Hindlimb muscle (tissue), 1 donor: Measurements from ENCODE around the gene OPA3. TPM values are rescaled to one million over a fixed set of nuclear protein-coding genes. Genes with fewer than 3 reads are reported as not detected.
A peak's percentile ranks its signal among the peaks of the same experiment; 100 is the strongest.

ENCODE experiments used
- DNase-seq: peaks from one replicate; pipeline ENCODE4 v3.0.0-alpha.2; 2013
- polyA plus RNA-seq: library from polyadenylated mRNA; unstranded; fragments of 120-200 nt; gene quantifications from one replicate; pipeline ENCODE4 v1.2.1, GENCODE V29; 2013; ENCODE audit not compliant: insufficient read length

OPA3 gene
- polyA plus RNA-seq, 1 donor, result 7.0 TPM

DNA sequence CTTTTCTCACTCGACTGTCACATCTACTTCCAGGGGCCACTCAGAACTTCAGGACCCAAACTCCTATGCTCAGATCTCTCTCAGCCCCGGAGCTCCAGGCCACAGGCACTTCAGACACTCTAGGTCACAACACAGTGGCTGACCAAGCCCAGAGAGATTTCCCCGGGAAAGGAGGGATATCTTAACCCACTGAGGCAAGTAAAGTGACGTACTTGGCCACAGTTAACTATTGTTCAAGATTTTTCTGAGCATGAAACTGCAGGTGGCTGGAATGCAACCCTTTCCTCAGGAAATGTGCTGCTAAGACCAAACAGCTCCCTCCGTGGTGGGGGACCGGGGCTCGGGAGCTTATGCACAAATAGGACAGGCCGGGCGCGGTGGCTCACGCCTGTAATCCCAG lies 23.9 kb downstream of the OPA3 start:
- DNase-seq, result no peak

DNA sequence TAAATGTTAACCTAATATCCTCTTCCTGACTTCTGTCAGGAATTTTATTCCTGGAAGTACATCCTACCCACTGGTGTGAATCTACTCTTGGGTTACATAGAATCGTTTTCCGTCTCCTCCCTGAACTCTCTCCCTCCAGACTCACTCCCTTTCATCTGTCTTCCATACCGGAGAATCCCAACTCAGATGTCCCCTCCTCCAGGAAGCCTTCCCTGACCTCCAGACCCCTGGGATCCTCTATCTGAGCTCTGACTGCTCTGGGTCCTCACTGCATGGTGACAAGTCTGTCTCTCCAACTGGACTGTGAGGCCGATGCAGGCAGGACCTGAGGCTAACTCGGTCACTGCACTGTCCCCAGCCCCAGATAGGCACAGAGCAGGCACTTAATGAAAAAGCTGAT lies 24.6 kb downstream of the OPA3 start:
- no peak for DNase-seq

DNA sequence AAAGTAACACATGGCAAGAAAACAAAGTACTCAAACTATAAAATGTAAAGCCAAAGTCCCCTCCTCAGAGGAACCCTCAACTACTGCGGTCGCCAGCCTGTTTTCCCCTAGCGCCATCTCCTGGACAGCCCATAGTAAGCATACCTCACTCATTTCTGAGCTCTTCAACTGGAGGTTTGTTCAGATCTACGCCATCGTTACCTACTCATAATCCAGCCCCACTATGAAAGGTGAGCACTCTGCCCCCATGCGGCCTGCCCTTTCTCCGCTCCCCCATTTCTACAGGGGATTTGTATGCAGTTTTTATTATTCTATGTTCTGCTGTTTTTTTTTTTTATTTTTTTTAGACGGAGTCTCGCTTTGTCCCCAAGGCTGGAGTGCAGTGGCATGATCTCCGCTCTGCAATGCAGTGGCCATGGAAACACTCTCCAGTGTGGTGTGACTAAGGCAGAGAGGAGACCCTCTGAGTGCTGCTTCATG lies 26.2 kb downstream of the OPA3 start:
- DNase-seq, result no peak

DNA sequence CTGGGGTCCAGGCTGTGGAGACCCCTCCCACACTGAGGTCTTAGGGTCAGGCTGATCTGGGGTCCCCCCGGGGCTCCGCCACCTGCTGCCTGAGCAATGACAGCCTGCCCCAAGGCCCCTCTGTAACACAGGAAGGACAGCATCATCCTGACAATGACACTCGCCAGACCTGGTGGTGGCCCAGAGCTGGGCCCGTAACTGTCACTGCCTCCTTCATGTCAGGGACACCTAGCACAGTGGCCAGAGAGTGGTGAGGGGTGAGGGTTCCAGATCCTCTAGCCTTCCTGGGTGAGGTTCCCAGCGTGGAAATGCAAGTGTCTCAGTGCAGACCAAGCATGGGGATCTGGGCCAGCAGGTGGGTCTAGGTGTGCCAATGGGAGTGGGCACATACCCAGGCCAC lies 27.8 kb downstream of the OPA3 start:
- no peak for DNase-seq

DNA sequence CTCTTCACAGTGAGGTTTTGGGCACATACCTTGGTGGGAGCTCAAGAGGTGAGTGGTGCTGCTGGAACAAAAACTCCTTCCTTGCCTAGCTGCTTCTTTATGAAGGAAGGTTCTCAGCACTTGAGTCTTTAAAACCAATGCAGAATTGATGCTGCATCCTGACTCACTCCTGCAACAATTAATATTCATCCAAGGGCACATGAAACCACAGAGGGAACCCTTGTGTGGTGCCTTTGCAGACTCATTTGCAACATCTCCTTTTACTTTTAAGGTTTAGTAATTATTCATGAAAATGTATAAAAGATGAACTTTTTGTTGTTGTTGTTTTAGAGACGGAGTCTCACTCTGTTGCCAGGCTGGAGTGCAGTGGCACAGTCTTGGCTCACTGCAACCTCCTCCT lies 30.1 kb downstream of the OPA3 start:
- DNase-seq, result no peak

DNA sequence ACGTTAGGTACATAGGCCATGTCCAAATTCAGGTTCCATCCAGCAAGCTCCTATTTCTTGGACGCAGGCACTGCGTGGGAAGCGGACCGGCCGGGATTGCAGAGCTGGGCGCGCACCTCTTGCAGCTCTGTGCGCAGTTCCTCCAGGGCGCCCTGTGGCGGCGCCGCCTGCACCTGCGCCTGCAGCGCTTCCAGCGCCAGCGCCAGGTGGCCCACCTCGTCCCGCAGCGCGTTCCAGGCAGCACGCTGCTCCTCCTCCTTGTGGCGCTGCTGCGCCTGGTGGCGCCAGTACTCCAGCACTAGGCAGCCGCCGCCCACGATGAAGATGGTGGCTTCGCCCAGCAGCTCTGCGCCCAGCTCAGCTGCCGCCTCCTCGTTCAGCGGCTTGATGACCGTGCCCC lies 31.1 kb downstream of the OPA3 start:
- no peak for DNase-seq

DNA sequence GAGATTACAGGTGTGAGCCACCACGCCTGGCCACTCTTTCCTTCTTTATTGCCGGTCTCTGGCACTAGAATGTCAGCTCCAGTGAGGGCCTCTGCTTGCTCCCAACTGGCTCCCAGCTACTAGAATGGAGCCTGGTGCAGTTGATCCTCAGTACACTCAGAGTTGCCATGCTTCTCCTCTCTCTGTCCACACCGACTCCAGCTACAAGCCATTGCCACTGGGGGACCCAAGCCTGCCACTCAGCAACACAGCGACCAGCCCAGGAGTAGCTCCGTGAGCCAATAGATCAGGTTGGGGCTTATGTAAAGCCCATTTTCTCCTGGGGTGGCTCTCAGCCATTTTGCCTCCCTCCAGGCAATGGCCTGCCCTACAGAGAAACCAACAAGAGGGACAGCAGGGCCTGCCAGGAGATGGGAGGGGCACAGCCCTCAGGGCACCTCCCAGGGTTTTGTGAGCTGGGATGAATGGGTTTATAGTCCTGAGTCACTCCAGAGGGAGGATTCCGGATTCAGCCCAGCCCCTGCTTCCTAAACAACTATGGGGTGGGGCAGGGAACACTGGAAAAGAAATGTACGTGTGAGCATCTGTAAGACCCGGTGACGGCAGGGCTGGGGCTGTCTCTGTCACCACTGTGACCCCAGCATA lies 36.5 kb downstream of the OPA3 start:
- no peak for DNase-seq

DNA sequence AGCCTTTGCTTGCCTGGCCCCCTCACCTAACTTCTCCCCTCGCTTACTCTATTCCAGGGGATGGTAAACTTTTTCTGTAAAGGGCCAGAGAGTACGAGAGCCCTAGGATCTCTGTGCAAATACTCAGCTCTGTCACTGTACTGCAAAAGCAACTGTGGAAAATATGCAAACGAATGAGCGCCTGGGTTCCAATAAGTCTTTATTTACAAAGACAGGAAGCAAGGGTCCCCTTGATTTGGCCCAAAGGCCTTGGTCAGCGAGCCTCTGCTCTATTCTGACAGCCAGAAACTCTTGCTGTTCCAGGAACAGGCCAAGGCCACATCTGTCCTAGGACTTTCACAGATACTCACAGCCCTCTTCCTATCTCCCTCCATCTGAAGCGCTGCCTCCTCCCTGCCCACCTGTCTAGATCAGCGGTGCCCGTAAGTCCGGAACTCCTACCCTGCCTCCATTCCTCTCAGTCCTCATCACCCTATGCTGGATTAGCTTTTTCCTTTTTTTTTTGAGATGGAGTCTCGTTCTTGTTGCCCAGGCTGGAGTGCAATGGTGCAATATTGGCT lies 37.3 kb downstream of the OPA3 start:
- DNase-seq, result no peak

DNA sequence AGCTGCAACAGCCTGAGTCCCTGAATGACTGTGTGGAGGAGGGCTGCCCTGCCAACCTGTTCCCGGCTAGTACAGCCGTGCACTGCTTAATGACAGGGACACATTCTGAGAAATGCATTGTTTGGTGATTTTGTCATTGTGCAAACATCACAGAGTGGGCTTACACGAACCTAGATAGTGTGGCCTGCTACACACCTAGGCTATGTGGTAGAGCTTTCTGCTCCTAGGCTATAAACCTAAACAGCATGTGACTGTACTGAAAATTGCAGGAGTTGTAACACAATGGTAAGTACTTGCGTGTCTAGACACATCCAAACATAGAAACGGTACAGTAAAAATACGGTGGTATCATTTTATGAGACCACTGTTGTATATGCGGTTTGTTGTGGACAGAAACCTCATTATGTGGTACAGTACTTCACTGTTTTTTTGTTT lies 42.4 kb downstream of the OPA3 start:
- no peak for DNase-seq

DNA sequence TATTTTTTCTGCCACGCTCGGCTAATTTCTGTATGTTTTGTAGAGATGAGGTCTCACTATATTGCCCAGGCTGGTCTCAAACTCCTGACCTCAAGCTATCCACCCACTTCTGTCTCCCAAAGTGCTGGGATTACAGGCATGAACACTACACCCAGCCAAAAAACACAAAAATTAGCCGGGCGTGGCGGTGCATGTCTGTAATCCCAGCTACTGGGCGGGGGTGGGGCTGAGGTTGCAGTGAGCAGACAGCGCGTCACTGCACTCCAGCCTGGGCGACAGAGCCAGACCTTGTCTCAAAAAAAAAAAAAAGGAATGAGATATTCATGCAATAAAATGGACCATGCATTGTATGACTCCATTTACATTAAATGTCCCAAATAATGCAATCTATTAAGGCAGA lies 45.1 kb downstream of the OPA3 start:
- no peak for DNase-seq

DNA sequence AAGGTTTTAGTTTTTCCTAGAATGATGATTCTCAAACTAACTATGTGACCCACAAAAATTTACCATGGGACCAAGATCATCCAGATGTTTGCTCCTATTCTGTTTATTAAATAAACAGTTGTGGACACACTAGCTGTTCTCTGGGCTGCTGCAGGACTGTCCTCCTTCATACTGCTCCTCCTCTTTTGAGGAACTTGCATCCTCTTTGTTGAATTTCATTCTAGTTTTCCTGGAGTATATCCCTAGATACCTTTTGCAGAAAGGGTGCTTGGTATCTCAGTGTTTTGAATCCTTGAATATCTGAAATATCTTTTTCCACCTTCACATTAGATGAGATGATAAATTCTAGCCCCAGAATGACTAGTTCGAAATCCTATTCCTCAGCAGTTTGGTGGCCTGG lies 53.3 kb downstream of the OPA3 start:
- DNase-seq, result no peak

DNA sequence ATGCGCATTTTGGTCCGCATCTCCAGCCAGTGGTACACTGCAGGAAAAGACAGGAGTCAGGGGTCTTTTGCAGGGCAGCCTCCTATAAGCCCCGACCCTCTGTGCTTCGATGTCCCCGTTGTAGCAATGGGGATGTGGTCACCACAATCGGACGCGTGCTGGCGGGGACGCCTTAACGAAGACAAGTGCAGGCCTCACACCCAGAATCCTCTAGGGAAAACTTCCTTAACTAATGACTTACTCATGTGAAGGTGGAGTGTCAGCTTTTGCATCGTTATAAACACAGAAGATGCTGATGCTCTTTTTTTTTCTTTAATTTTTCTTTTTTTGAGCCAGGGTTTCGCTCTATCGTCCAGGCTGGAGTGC lies 55.2 kb downstream of the OPA3 start:
- no peak for DNase-seq

DNA sequence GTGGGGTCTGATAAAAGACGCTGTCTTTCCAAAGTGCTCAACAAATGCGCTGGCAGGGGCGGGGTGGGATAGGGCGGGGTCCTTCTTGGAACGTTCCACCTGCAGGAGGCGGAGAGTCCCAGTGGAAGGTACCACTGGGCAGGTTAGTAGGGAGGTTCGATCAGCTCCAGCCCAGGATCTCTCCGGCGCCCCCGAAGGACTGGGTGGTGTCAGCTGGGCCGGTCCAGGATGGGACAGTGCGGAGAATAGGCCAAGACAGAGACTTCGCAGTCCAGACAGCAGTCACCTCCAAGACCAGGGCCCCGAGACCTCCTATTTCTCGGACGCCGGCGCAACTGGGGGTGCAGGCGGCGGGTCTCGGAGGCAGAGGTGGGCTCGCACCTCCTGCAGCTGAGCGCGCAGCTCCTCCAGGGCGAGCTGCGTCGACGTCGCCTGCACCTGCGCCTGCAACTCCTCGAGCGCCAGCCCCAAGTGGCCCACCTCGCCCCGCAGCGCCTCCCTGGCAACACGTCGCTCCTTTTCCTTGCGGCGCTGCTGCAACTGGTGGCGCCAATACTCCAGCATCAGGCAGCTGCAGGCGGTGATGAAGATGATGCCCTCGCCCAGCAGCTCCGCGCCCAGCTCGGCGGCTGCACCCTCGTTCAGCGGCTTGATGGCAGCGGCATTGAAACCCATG lies 55.7 kb downstream of the OPA3 start:
- DNase-seq, result no peak

DNA sequence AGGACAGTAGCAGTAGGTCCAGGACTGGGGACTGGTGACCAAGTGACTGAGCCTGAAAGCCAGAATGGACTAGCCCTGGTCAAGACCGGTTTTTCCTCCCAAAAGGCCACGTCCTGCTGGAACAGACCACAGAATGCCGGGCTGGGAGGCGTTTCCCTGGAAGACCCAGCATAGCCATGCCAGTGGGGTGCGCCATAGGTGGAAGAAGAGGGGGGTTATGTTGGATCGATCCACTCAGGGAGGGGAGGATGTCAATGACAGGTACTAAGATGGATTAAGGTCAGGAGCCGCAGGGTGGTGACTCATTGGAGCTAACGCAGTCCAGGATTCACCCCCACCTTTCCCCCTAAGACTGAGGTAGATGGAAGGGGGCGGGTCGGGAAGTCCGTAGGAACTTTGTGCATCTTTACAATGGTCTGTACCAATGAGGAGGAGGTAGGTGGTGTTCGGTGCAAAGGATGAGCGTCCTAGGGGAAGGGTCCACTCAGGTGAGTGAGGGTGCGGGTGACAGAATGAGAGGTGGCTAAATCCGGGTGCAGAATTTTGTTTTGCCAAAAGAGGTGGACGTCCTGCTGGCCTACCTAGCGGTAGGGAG lies 56.4 kb downstream of the OPA3 start:
- DNase-seq, result no peak

DNA sequence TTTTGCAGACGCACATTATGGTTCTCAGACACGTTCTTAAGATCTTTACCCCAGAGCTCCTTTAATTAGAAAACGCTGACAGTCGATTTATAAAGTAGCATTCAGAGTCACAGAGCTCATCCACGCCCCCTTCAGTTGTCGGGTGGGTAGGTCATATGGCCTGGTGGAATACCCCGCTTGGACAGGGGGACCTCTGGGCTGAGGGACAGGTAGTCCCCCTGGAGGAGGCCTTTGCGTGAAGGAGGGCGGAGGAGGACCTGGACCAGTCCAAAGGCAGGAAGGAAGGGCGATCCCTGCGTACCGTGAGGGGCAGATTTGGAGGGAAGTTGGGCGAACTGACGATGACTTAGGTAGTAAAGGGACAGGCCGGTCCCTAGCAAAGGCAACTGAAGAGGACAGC lies 56.9 kb downstream of the OPA3 start:
- no peak for DNase-seq

DNA sequence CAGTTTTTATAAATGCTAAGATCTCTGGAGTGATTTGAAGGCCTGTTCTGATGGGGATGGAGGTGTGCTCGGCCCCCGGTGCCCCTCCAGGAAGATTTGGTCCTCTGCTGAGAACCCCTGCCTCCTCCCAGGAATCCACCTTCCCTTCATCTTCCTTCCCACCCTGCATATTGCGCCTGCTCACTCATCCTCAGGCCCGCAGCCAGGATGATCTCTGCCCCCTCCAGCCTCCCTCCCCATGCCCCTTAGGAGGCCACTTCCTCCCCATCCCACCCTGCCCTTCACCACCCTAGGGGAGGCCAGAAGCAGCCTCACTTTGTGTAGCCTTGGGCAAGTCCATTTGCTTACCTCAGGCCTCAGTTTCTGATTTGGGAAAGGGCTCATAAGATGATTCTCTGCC lies 57.6 kb downstream of the OPA3 start:
- DNase-seq, result no peak

DNA sequence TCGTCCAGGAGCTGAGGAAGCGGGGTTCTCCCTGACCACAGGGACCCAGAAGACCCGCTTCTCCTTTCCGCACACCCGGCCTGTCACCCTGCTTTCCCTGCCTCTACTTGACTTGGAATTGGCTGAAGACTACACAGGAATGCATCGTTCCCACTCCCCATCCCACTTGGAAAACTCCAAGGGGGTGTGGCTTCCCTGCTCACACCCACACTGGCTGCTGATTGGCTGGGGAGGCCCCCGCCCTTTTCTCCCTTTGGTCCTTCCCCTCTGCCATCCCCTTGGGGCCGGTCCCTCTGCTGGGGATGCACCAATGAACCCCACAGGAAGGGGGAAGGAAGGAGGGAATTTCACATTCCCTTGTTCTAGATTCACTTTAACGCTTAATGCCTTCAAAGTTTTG lies 58.5 kb downstream of the OPA3 start:
- peak; percentile 32 for DNase-seq

DNA sequence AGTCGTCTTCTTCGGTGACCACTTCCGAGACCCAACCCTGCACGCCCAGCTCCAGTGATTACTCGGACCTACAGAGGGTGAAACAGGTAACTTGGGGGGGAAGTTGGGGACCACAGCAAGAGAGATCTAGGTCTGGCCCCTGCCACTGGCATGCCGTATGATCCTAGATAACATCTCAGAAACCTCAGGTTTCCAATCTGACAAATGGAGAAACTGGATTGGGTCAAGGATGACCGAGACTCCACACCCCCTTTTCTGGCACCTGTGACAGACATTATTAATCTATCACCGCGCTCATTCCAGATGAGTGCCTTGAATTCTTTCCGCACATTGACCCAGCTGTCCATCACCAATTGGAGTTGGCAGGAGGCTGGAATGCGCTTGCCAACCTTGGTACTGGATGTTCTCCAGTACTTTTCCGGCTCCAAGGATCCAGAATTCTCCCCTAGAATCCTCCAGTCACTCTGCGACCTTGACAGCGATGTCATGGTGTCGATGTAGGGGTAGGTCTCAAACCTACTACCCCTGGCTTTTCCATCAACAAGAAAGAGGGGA lies 60.0 kb downstream of the OPA3 start:
- DNase-seq, result no peak

DNA sequence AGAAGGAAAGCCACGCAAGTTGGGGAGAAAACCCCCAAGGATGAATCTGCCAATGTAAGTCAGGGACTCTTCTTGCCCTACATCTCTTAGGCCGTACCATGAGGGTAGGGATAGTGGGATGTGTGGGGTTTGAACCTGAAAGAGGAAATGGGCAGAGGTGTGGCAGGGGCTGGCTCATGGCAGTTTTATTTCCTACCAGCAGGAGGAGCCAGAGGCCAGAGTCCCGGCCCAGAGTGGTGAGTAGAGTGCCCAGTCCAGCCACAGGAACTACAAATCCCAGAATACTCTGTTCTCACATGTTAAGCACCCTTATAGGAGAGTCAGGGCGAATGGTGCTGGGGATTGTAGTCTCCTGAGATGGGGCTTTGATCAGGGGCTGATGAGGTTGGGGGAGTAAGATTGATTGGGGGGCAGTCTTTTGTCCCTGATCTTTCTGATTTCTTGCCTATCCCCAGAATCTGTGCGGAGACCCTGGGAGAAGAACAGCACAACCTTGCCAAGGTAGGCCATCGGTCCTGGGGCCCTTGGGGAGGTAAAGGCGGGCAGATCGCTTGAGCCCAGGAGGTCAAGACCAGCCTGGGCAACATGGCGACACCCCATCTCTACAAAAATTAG lies 60.9 kb downstream of the OPA3 start:
- DNase-seq, result peak; percentile 87

DNA sequence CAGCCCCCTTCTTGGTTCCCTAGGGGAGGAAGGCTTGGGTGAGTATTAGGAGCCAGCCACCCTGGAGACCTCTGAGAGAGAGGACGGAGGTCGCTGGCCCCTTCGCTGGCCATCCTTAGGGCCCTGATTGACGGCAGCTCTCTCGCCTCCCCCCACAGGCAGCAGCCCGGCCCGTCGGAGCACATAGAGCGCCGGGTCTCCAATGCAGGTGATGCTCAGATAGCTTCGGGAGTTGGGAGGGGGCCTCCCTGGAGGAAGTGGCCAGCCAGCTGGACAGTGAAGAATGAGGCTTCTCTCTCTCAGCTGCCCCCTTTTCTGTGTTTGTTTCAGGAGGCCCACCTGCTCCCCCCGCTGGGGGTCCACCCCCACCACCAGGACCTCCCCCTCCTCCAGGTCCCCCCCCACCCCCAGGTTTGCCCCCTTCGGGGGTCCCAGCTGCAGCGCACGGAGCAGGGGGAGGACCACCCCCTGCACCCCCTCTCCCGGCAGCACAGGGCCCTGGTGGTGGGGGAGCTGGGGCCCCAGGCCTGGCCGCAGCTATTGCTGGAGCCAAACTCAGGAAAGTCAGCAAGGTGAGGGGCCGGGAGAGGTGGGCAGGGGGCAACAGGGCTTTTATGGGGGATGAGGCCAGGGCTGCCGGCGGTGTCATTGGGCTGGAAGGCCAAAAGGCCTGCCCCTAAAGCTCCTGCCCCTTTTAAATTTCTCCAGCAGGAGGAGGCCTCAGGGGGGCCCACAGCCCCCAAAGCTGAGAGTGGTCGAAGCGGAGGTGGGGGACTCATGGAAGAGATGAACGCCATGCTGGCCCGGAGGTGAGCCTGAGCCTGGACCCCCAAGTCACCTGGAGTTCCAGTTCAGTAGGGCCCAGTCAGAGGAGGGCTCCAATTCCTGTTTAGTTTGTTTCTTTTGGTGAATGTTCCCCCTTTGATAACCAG lies 62.3 kb downstream of the OPA3 start:
- DNase-seq, result no peak

DNA sequence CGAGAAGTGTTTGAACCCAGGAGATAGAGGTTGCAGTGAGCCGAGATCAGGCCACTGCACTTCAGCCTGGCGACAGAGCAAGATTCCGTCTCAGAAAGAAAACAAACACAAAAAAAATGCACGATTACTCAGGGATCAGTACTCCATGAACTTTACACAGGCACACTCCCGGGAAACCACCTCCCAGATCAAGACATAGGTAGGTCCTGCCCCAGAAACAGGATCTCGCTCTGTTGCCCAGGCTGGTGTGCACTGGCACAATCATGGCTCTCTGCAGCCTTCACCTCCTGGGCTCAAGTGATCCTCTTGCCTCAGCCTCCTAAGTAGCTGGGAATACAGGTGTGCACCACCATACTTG lies 66.2 kb downstream of the OPA3 start:
- no peak for DNase-seq
